IMR-90 (cell line): Measurements from ENCODE around the gene L3MBTL4. TPM values are rescaled to one million over a fixed set of nuclear protein-coding genes. Genes with fewer than 3 reads are reported as not detected.
A peak's percentile ranks its signal among the peaks of the same experiment; 100 is the strongest.

Source experiments
- ATAC-seq: fragments of 200-7000 bp; cut with Tn5 transposase; 2 replicates; pipeline ENCODE4 v1.9.1; 2020; ENCODE audit warnings: low read depth, mild to moderate bottlenecking, moderate library complexity
- BruUV-seq: library from RNA; stranded (reverse); fragments of 400-500 nt; replicated peaks from 2 replicates; lab custom pipeline; 2021; lab: Mats Ljungman, UMichigan
- CTCF ChIA-PET: fragments of 300-600 bp; formaldehyde crosslinking; extraction: SDS; loops from one replicate; lab custom pipeline; 2021; ENCODE audit warnings: antibody characterized with exemption; lab: Yijun Ruan, JAX
- POLR2A ChIA-PET: fragments of 300-600 bp; sonication (Branson Sonifier 250); formaldehyde crosslinking; loops from one replicate; lab custom pipeline; 2022; ENCODE audit warnings: antibody characterized with exemption; ENCODE audit not compliant: unreplicated experiment; lab: Charles Lee
- DNase-seq: peaks from one replicate; pipeline ENCODE4 v3.0.0; 2013
- H2AFZ ChIP-seq: replicated peaks from 2 replicates; pipeline ENCODE3; 2013; ENCODE audit warnings: low read length, mild to moderate bottlenecking; ENCODE audit not compliant: poor library complexity
- H2AK5ac ChIP-seq: 2 replicates; pipeline ENCODE4 v1.6.1; 2013; ENCODE audit warnings: low read depth, low read length, inconsistent platforms
- H2AK9ac ChIP-seq: replicated peaks from 2 replicates; pipeline ENCODE3; 2013; ENCODE audit warnings: mild to moderate bottlenecking, low read depth, low read length, moderate library complexity; ENCODE audit not compliant: poor library complexity
- H2BK120ac ChIP-seq: 2 replicates; pipeline ENCODE4 v1.6.1; 2013; ENCODE audit warnings: low read depth, low read length, inconsistent platforms
- H2BK15ac ChIP-seq: 3 replicates; pipeline ENCODE4 v1.6.1; 2013; ENCODE audit warnings: low read depth, low read length, inconsistent platforms
- H2BK20ac ChIP-seq: 2 replicates; pipeline ENCODE4 v1.6.1; 2013; ENCODE audit warnings: low read depth, mild to moderate bottlenecking, inconsistent platforms, low read length, moderate library complexity
- H2BK5ac ChIP-seq: 2 replicates; pipeline ENCODE4 v1.6.1; 2013; ENCODE audit warnings: mild to moderate bottlenecking, low read depth, low read length, inconsistent platforms; ENCODE audit not compliant: poor library complexity, severe bottlenecking
- H3K14ac ChIP-seq: replicated peaks from 2 replicates; pipeline ENCODE4 v1.6.1; 2013; ENCODE audit warnings: low read depth, low read length, inconsistent platforms
- H3K18ac ChIP-seq: 2 replicates; pipeline ENCODE4 v1.6.1; 2013; ENCODE audit warnings: low read depth, low read length, control low read depth
- H3K23ac ChIP-seq: 2 replicates; pipeline ENCODE4 v1.6.1; 2013; ENCODE audit warnings: low read depth, low read length, inconsistent platforms
- H3K27ac ChIP-seq: 2 replicates; pipeline ENCODE4 v1.5.1; 2013; ENCODE audit warnings: mild to moderate bottlenecking, control low read depth, low read length; ENCODE audit not compliant: insufficient read depth
- H3K27me3 ChIP-seq: 2 replicates; pipeline ENCODE4 v1.6.1; 2013; ENCODE audit warnings: low read length; ENCODE audit not compliant: control insufficient read depth, insufficient read depth
- H3K36me3 ChIP-seq: 2 replicates; pipeline ENCODE4 v1.6.1; 2013; ENCODE audit warnings: low read length, mixed read lengths; ENCODE audit not compliant: control insufficient read depth, insufficient read depth
- H3K4ac ChIP-seq: 2 replicates; pipeline ENCODE4 v1.6.1; 2013; ENCODE audit warnings: low read depth, low read length, inconsistent platforms
- H3K4me1 ChIP-seq: 2 replicates; pipeline ENCODE4 v1.6.1; 2013; ENCODE audit warnings: low read length, mixed read lengths; ENCODE audit not compliant: control insufficient read depth, insufficient read depth
- H3K4me2 ChIP-seq: 2 replicates; pipeline ENCODE4 v1.6.1; 2013; ENCODE audit warnings: low read depth, mild to moderate bottlenecking, control low read depth, low read length, moderate library complexity
- H3K4me3 ChIP-seq: 2 replicates; pipeline ENCODE4 v1.5.1; 2013; ENCODE audit warnings: low read depth, mild to moderate bottlenecking, control low read depth, low read length, moderate library complexity; ENCODE audit not compliant: insufficient read depth
- H3K56ac ChIP-seq: 2 replicates; pipeline ENCODE4 v1.6.1; 2013; ENCODE audit warnings: low read length, inconsistent platforms; ENCODE audit not compliant: insufficient read depth; ENCODE audit errors: extremely low read depth
- H3K79me1 ChIP-seq, 2 experiments: 2 replicates each; pipeline ENCODE4 v1.6.1; 2013; ENCODE audit warnings: low read length in 2 of 2, inconsistent platforms in 1 of 2, low read depth in 1 of 2
- H3K9ac ChIP-seq: 2 replicates; pipeline ENCODE4 v1.6.1; 2013; ENCODE audit warnings: low read depth, low read length, control low read depth
- H3K9me1 ChIP-seq: 2 replicates; pipeline ENCODE4 v1.6.1; 2013; ENCODE audit warnings: low read length, inconsistent platforms; ENCODE audit not compliant: insufficient read depth
- H3K9me3 ChIP-seq: 2 replicates; pipeline ENCODE4 v1.6.1; 2013; ENCODE audit warnings: low read length; ENCODE audit not compliant: control insufficient read depth, insufficient read depth
- H4K20me1 ChIP-seq: 2 replicates; pipeline ENCODE4 v1.6.1; 2013; ENCODE audit warnings: low read length, inconsistent platforms; ENCODE audit not compliant: insufficient read depth
- H4K5ac ChIP-seq: 2 replicates; pipeline ENCODE4 v1.6.1; 2013; ENCODE audit warnings: mild to moderate bottlenecking, low read depth, low read length, control low read depth
- H4K8ac ChIP-seq, 2 experiments: 2 replicates each; pipeline ENCODE4 v1.6.1; 2013; ENCODE audit warnings: low read depth in 2 of 2, low read length in 2 of 2, control low read depth in 1 of 2, inconsistent platforms in 1 of 2
- H4K91ac ChIP-seq: 2 replicates; pipeline ENCODE4 v1.6.1; 2013; ENCODE audit warnings: low read depth, low read length, inconsistent platforms; ENCODE audit not compliant: insufficient read depth
- BHLHE40 ChIP-seq: fragments of 150-350 bp; IDR thresholded peaks from 2 replicates; pipeline ENCODE4 v1.6.1; 2016; ENCODE audit warnings: mild to moderate bottlenecking, low read depth, low read length
- CEBPB ChIP-seq: IDR thresholded peaks from 2 replicates; pipeline ENCODE4 v1.6.1; 2012; ENCODE audit warnings: low read depth, low read length, improper control_type of control experiment
- CTCF ChIP-seq: conservative IDR thresholded peaks from 2 replicates; pipeline ENCODE4 v1.5.1; 2012; ENCODE audit warnings: mild to moderate bottlenecking, low read depth, low read length, improper control_type of control experiment
- ELK1 ChIP-seq: fragments of 150-350 bp; IDR thresholded peaks from 2 replicates; pipeline ENCODE4 v1.6.1; 2016; ENCODE audit warnings: low read depth, mild to moderate bottlenecking, low read length, moderate library complexity, borderline replicate concordance
- FOS ChIP-seq: fragments of 150-350 bp; IDR thresholded peaks from 2 replicates; pipeline ENCODE4 v1.6.1; 2016; ENCODE audit warnings: low read depth, low read length
- MAFK ChIP-seq: IDR thresholded peaks from 2 replicates; pipeline ENCODE4 v1.6.1; 2012; ENCODE audit warnings: low read depth, low read length, improper control_type of control experiment
- MXI1 ChIP-seq: IDR thresholded peaks from 2 replicates; pipeline ENCODE4 v1.6.1; 2012; ENCODE audit warnings: low read depth, mild to moderate bottlenecking, low read length, moderate library complexity, borderline replicate concordance
- NFE2L2 ChIP-seq: fragments of 150-350 bp; IDR thresholded peaks from 2 replicates; pipeline ENCODE4 v1.6.1; 2016; ENCODE audit warnings: low read depth, mild to moderate bottlenecking, low read length
- RAD21 ChIP-seq: IDR thresholded peaks from 2 replicates; pipeline ENCODE4 v1.6.1; 2012; ENCODE audit warnings: low read length, improper control_type of control experiment
- SMC3 ChIP-seq: fragments of 150-350 bp; IDR thresholded peaks from 2 replicates; pipeline ENCODE4 v1.6.1; 2016; ENCODE audit warnings: low read depth, mild to moderate bottlenecking, antibody characterized with exemption, low read length, moderate library complexity
- WGBS, 2 experiments: methylation state at CpG; one replicate each; pipeline versions ENCODE4 v1.1.5 to v1.1.7; 2013; ENCODE audit warnings: missing lambda C conversion rate in 2 of 2; ENCODE audit not compliant: insufficient read length in 1 of 2; ENCODE audit errors: extremely low coverage in 2 of 2; 5-methylcytosine and 5-hydroxymethylcytosine counted together
- dilution Hi-C: fragments of 300-500 bp; cut with HindIII; formaldehyde crosslinking; loops from one replicate; pipeline ENCODE4 v1.14.3; 2018; ENCODE audit warnings: low sequenced_read_pairs; ENCODE audit not compliant: unreplicated experiment
- in situ Hi-C: fragments of 300-500 bp; cut with MboI; formaldehyde crosslinking; loops from 3 replicates; pipeline ENCODE4 v1.14.3; 2019; ENCODE audit warnings: low sequenced_read_pairs, inconsistent platforms, mixed read lengths
- intact Hi-C: fragments of 100-400 bp; cut with micrococcal nuclease; formaldehyde crosslinking; loops from 2 replicates; pipeline ENCODE4 v1.10.0; 2022
- polyA plus RNA-seq, 3 experiments: library from polyadenylated mRNA; depleted of rRNA; stranded (reverse); fragments of >200 nt; gene quantifications; 2 replicates each; pipeline ENCODE4 v1.2.3, GENCODE V29; 2012; ENCODE audit warnings: low replicate concordance in 1 of 3
- total RNA-seq: library from RNA; depleted of rRNA; stranded (reverse); fragments of >200 nt; gene quantifications from 2 replicates; pipeline ENCODE4 v1.2.3, GENCODE V29; 2012

L3MBTL4 gene
- total and polyA plus RNA-seq, 2 of the 4 experiments (the other 2 are of a cell fraction), result under 0.01 to 0.02 TPM

GRCh38 chr18:5975111-5976002, 439.4 kb downstream of the L3MBTL4 start:
- Histone ChIP-seq H3K18ac (no peak overlapping the region), H3K14ac (peak overlapping the region; percentile 55), H4K91ac (peak overlapping the region; percentile 22; the same call in 1 of the 2 replicates), H4K20me1 (no peaks in the 10 kb centered on the region), H3K23ac (no peak overlapping the region), H3K4me2 (peak overlapping the region; percentile 58), H2AK9ac (peak overlapping the region; percentile 58), H3K4me3 (no peak overlapping the region), H3K56ac (peak overlapping the region; percentile 51; the same call in 1 of the 2 replicates), H2BK20ac (peak overlapping the region; percentile 54), H3K9me3 (no peaks in the 10 kb centered on the region), H3K27me3 (0 out of 2 replicates have a peak, but pooled peaks cover 2% of the 10 kb centered on the region), H2BK120ac (peak overlapping the region; percentile 69), H2BK15ac (peak overlapping the region; percentile 67; the same call in 2 of the 3 replicates), H2BK5ac (no peak overlapping the region), H3K4me1 (peaks cover 5% of the 10 kb centered on the region), H3K27ac (no peak overlapping the region; the same call in 1 of the 2 replicates), H3K79me1 (no peaks in the 10 kb centered on the region), H3K4ac (peak overlapping the region; percentile 13; the same call in 1 of the 2 replicates), H2AK5ac (peak overlapping the region; percentile 61; the same call in 1 of the 2 replicates), H3K9ac (no peak overlapping the region), H2AFZ (peak overlapping the region; percentile 71), H3K36me3 (no peaks in the 10 kb centered on the region), H3K9me1 (peaks cover 15% of the 10 kb centered on the region), H4K5ac (no peak overlapping the region), H4K8ac (no peak overlapping the region; a peak in 1 of 4 replicates)
- peak; percentile 86 for ATAC-seq
- TF ChIP-seq BHLHE40, result no peak
- TF ChIP-seq CTCF, result peak; percentile 20; the same call in 1 of the 2 replicates
- no peak for TF ChIP-seq ELK1
- TF ChIP-seq FOS, result peak; percentile 87
- TF ChIP-seq MXI1, result no peak
- no peak for TF ChIP-seq MAFK
- peak; percentile 19; the same call in 1 of the 2 replicates for TF ChIP-seq RAD21
- TF ChIP-seq NFE2L2, result no peak
- no peak for TF ChIP-seq SMC3
- TF ChIP-seq CEBPB, result peak; percentile 60; the same call in 1 of the 2 replicates
- ChIA-PET POLR2A (no interaction called here), CTCF (interaction anchor here (1.0 kb wide), 1 partner anchor 237 kb away, joined by 3 read pairs; no protein-coding TSS in a partner anchor)
- no TSS peak for BruUV-seq
- DNase-seq, result peak; percentile 89
- in situ Hi-C loops, result no loop called here
- 89% methylated on average over 4 of the region's 10 CpGs; no CpG with 5 or more reads in 1 of the 2 experiments for WGBS, 2 experiments
- intact Hi-C loops, result no loop called here
- dilution Hi-C loops, result no loop called here
